H9 (cell line): ENCODE results near the gene CDH8. TPM values are rescaled to one million over a fixed set of nuclear protein-coding genes. Genes with fewer than 3 reads are reported as not detected.

Source experiments
- DNase-seq: peaks from one replicate; pipeline ENCODE4 v3.0.0-alpha.2; 2017
- H2AFZ ChIP-seq: one replicate; pipeline ENCODE4 v1.6.1; 2013; ENCODE audit warnings: mild to moderate bottlenecking, low read length, control low read depth, moderate library complexity
- H2AK5ac ChIP-seq: 2 replicates; pipeline ENCODE4 v1.6.1; 2013; ENCODE audit warnings: low read length, control low read depth, mixed read lengths; ENCODE audit not compliant: insufficient read length
- H2BK120ac ChIP-seq: one replicate; pipeline ENCODE4 v1.6.1; 2013; ENCODE audit warnings: low read depth, mild to moderate bottlenecking, low read length, control low read depth, inconsistent platforms; ENCODE audit not compliant: poor library complexity, severe bottlenecking
- H2BK12ac ChIP-seq: 2 replicates; pipeline ENCODE4 v1.6.1; 2013; ENCODE audit warnings: low read length, control low read depth, mixed read lengths, low read depth; ENCODE audit not compliant: insufficient read length
- H2BK15ac ChIP-seq: 2 replicates; pipeline ENCODE4 v1.6.1; 2013; ENCODE audit warnings: low read depth, low read length, control low read depth
- H2BK20ac ChIP-seq: one replicate; pipeline ENCODE4 v1.6.1; 2013; ENCODE audit warnings: low read depth, mild to moderate bottlenecking, low read length, control low read depth, inconsistent platforms; ENCODE audit not compliant: poor library complexity, severe bottlenecking
- H2BK5ac ChIP-seq: 2 replicates; pipeline ENCODE4 v1.6.1; 2013; ENCODE audit warnings: low read length, control low read depth, mixed read lengths; ENCODE audit not compliant: insufficient read length
- H3K14ac ChIP-seq: 2 replicates; pipeline ENCODE4 v1.6.1; 2013; ENCODE audit warnings: low read length, control low read depth; ENCODE audit not compliant: insufficient read depth
- H3K18ac ChIP-seq: 2 replicates; pipeline ENCODE4 v1.6.1; 2013; ENCODE audit warnings: low read depth, mild to moderate bottlenecking, mixed read lengths, low read length, control low read depth; ENCODE audit not compliant: insufficient read length
- H3K23ac ChIP-seq: 2 replicates; pipeline ENCODE4 v1.6.1; 2013; ENCODE audit warnings: low read length, control low read depth, mixed read lengths, low read depth; ENCODE audit not compliant: insufficient read length
- H3K23me2 ChIP-seq: 2 replicates; pipeline ENCODE4 v1.6.1; 2013; ENCODE audit warnings: low read depth, mild to moderate bottlenecking, mixed read lengths, low read length, control low read depth; ENCODE audit not compliant: insufficient read length, poor library complexity, severe bottlenecking
- H3K27ac ChIP-seq: 2 replicates; pipeline ENCODE4 v1.5.1; 2013; ENCODE audit warnings: low read length, control low read depth, mixed read lengths, low read depth; ENCODE audit not compliant: insufficient read length
- H3K27me3 ChIP-seq: 2 replicates; pipeline ENCODE4 v1.6.1; 2013; ENCODE audit warnings: low read length, control low read depth, inconsistent platforms; ENCODE audit not compliant: insufficient read depth
- H3K4ac ChIP-seq: 2 replicates; pipeline ENCODE4 v1.6.1; 2013; ENCODE audit warnings: low read depth, mild to moderate bottlenecking, control low read depth, inconsistent platforms, low read length, moderate library complexity
- H3K4me1 ChIP-seq: 2 replicates; pipeline ENCODE4 v1.6.1; 2013; ENCODE audit warnings: low read length, control low read depth, inconsistent platforms; ENCODE audit not compliant: insufficient read depth
- H3K4me2 ChIP-seq: 2 replicates; pipeline ENCODE4 v1.6.1; 2013; ENCODE audit warnings: low read length, control low read depth, mixed read lengths; ENCODE audit not compliant: insufficient read length, insufficient read depth
- H3K56ac ChIP-seq: 2 replicates; pipeline ENCODE4 v1.6.1; 2013; ENCODE audit warnings: low read depth, mild to moderate bottlenecking, mixed read lengths, low read length, control low read depth; ENCODE audit not compliant: insufficient read length
- H3K79me1 ChIP-seq: 2 replicates; pipeline ENCODE4 v1.6.1; 2013; ENCODE audit warnings: low read depth, mild to moderate bottlenecking, moderate library complexity, low read length, control low read depth, inconsistent platforms; ENCODE audit not compliant: insufficient read depth, poor library complexity, severe bottlenecking
- H3K79me2 ChIP-seq: 2 replicates; pipeline ENCODE4 v1.6.1; 2013; ENCODE audit warnings: low read length, control low read depth, inconsistent platforms; ENCODE audit not compliant: insufficient read depth
- H3K9ac ChIP-seq: 2 replicates; pipeline ENCODE4 v1.6.1; 2013; ENCODE audit warnings: low read length, control low read depth, mixed read lengths; ENCODE audit not compliant: insufficient read length; ENCODE audit errors: extremely low read depth
- H3K9me3 ChIP-seq: one replicate; pipeline ENCODE4 v1.6.1; 2013; ENCODE audit warnings: low read depth, low read length, inconsistent platforms; ENCODE audit not compliant: control insufficient read depth
- H3T11ph ChIP-seq: one replicate; pipeline ENCODE4 v1.6.1; 2013; ENCODE audit warnings: mild to moderate bottlenecking, low read length, control low read depth, inconsistent platforms
- H4K20me1 ChIP-seq: one replicate; pipeline ENCODE4 v1.6.1; 2013; ENCODE audit not compliant: control insufficient read depth, insufficient read length, insufficient read depth
- H4K5ac ChIP-seq: 2 replicates; pipeline ENCODE4 v1.6.1; 2013; ENCODE audit warnings: low read depth, mild to moderate bottlenecking, mixed read lengths, low read length, control low read depth; ENCODE audit not compliant: insufficient read length
- H4K8ac ChIP-seq: replicated peaks from 2 replicates; pipeline ENCODE4 v1.6.1; 2013; ENCODE audit warnings: low read length, control low read depth, mixed read lengths, low read depth; ENCODE audit not compliant: insufficient read length
- H4K91ac ChIP-seq: 2 replicates; pipeline ENCODE4 v1.6.1; 2013; ENCODE audit warnings: low read depth, mild to moderate bottlenecking, moderate library complexity, mixed read lengths, low read length, control low read depth; ENCODE audit not compliant: insufficient read length
- H3K27ac Mint-ChIP-seq, 3 experiments: 2 replicates in 2 of 3; 3 replicates in 1 of 3; pipeline ENCODE4 v1.8.0; 2020 to 2021; ENCODE audit warnings: mixed read lengths in 3 of 3, mild to moderate bottlenecking in 1 of 3, moderate library complexity in 1 of 3
- H3K27me3 Mint-ChIP-seq: 2 replicates; pipeline ENCODE4 v1.8.0; 2021; ENCODE audit warnings: low read depth, mild to moderate bottlenecking, moderate library complexity, mixed read lengths
- H3K36me3 Mint-ChIP-seq, 3 experiments: 2 replicates in 2 of 3; 3 replicates in 1 of 3; pipeline ENCODE4 v1.8.0; 2020 to 2021; ENCODE audit warnings: low read depth in 3 of 3, mixed read lengths in 3 of 3; ENCODE audit not compliant: insufficient read depth in 1 of 3
- H3K4me1 Mint-ChIP-seq, 2 experiments: 2 replicates each; pipeline ENCODE4 v1.8.0; 2020; ENCODE audit warnings: mixed read lengths in 2 of 2
- H3K4me3 Mint-ChIP-seq, 2 experiments: 2 replicates in 1 of 2; 3 replicates in 1 of 2; pipeline ENCODE4 v1.8.0; 2020 to 2021; ENCODE audit warnings: mild to moderate bottlenecking in 2 of 2, mixed read lengths in 2 of 2, moderate library complexity in 1 of 2
- H3K9me3 Mint-ChIP-seq, 2 experiments: 2 replicates in 1 of 2; 3 replicates in 1 of 2; pipeline ENCODE4 v1.8.0; 2020; ENCODE audit warnings: mild to moderate bottlenecking in 2 of 2, mixed read lengths in 2 of 2, moderate library complexity in 1 of 2
- CTCF ChIP-seq: fragments of 200-600 bp; sonication (generic); conservative IDR thresholded peaks from 3 replicates; pipeline ENCODE4 v1.8.0; 2021; ENCODE audit warnings: antibody characterized with exemption, mild to moderate bottlenecking
- WGBS: extraction: QIAGEN DNeasy Blood & Tissue Kit; methylation state at CpG from one replicate; pipeline ENCODE4 v1.1.7; 2013; ENCODE audit warnings: missing lambda C conversion rate, low lambda C conversion rate, mixed read lengths; ENCODE audit not compliant: insufficient read length; ENCODE audit errors: extremely low coverage; 5-methylcytosine and 5-hydroxymethylcytosine counted together
- total RNA-seq: library from RNA; stranded (reverse); gene quantifications from 2 replicates; pipeline ENCODE4 v1.2.1, GENCODE V29; 2021

Gene CDH8
- total RNA-seq, 1 experiment from 2014 or later, result 12.0 TPM

GRCh38 chr16:61936522-61936921, 99.7 kb downstream of the CDH8 start:
- Histone ChIP-seq H3K27ac (no peak overlapping the region), H3K56ac (no peak overlapping the region), H2AFZ (no peak overlapping the region), H2BK5ac (no peak overlapping the region), H3K14ac (no peak overlapping the region), H3T11ph (no peak overlapping the region), H2BK15ac (no peak overlapping the region), H3K4ac (no peak overlapping the region), H2BK120ac (no peak overlapping the region), H3K79me2 (no peaks in the 10 kb centered on the region), H4K8ac (no peak overlapping the region), H3K18ac (no peak overlapping the region), H3K9ac (no peak overlapping the region), H4K91ac (no peak overlapping the region), H4K20me1 (no peaks in the 10 kb centered on the region), H2AK5ac (no peak overlapping the region), H3K4me2 (no peak overlapping the region), H3K23ac (no peak overlapping the region), H2BK12ac (no peak overlapping the region), H4K5ac (no peak overlapping the region), H3K79me1 (no peaks in the 10 kb centered on the region), H3K4me1 (no peaks in the 10 kb centered on the region), H3K9me3 (no peaks in the 10 kb centered on the region), H3K23me2 (no peaks in the 10 kb centered on the region), H2BK20ac (no peak overlapping the region), H3K27me3 (no peaks in the 10 kb centered on the region)
- Mint-ChIP-seq H3K4me1 (peaks cover 6 to 17% of the 10 kb centered on the region in 2 experiments), H3K36me3 (no peaks in the 10 kb centered on the region), H3K4me3 (no peak overlapping the region), H3K27ac (no peak overlapping the region), H3K27me3 (no peaks in the 10 kb centered on the region), H3K9me3 (no peaks in the 10 kb centered on the region)
- TF ChIP-seq CTCF, result peak; percentile 76
- WGBS, result no CpG with 5 or more reads among the region's 2 CpGs
- DNase-seq, result no peak
